Nephron (organoid): ENCODE measurements around the gene CALML4.
A peak's percentile ranks its signal among the peaks of the same experiment; 100 is the strongest.

Source experiments
- H3K27ac Mint-ChIP-seq, 3 experiments: 2 replicates each; pipeline ENCODE4 v1.8.0; 2020; ENCODE audit warnings: mixed read lengths in 3 of 3, mild to moderate bottlenecking in 2 of 3, moderate library complexity in 1 of 3
- H3K27me3 Mint-ChIP-seq: 2 replicates; pipeline ENCODE4 v1.8.0; 2021; ENCODE audit warnings: low read depth, mild to moderate bottlenecking, moderate library complexity, mixed read lengths
- H3K36me3 Mint-ChIP-seq: 2 replicates; pipeline ENCODE4 v1.8.0; 2020; ENCODE audit warnings: low read depth, mixed read lengths
- H3K4me1 Mint-ChIP-seq: 2 replicates; pipeline ENCODE4 v1.8.0; 2020; ENCODE audit warnings: mixed read lengths
- H3K4me3 Mint-ChIP-seq, 3 experiments: 2 replicates each; pipeline ENCODE4 v1.8.0; 2020; ENCODE audit warnings: mild to moderate bottlenecking in 3 of 3, mixed read lengths in 3 of 3, moderate library complexity in 2 of 3
- H3K9me3 Mint-ChIP-seq: 2 replicates; pipeline ENCODE4 v1.8.0; 2020; ENCODE audit warnings: mixed read lengths
- CTCF ChIP-seq, 3 experiments: fragments of 200-600 bp; sonication (generic); IDR thresholded peaks; one replicate each; pipeline ENCODE4 v1.5.0; 2021; ENCODE audit warnings: antibody characterized with exemption in 3 of 3; ENCODE audit not compliant: unreplicated experiment in 3 of 3

Gene CALML4

GRCh38 chr15:68204776-68205557, at the start of gene CALML4:
TSS of gene CALML4 (minus strand) at chr15:68205332. CDS start at chr15:68205247, 85 bp downstream.
- Mint-ChIP-seq H3K9me3 (no peaks in the 10 kb centered on the region), H3K4me3 (peak within 1 kb of the TSS; percentile 19 to 61 (median 39)), H3K4me1 (peaks cover 42% of the 10 kb centered on the region), H3K27me3 (no peaks in the 10 kb centered on the region), H3K27ac (peak within 1 kb of the TSS; percentile 82 to 93 (median 90)), H3K36me3 (no peaks in the 10 kb centered on the region)
- no peak for TF ChIP-seq CTCF (IDR thresholded peaks at IDR 0.05; ENCODE audit: unreplicated experiment in 3 of 3)

- Mint-ChIP-seq H3K4me3 (peak overlapping the region in 1 of 3 experiments; percentile 9), H3K36me3 (no peaks in the 10 kb centered on the region), H3K4me1 (no peaks in the 10 kb centered on the region), H3K9me3 (no peaks in the 10 kb centered on the region), H3K27ac (peak overlapping the region in 1 of 3 experiments; percentile 50), H3K27me3 (peaks cover 7% of the 10 kb centered on the region)
- TF ChIP-seq CTCF (IDR thresholded peaks at IDR 0.05; ENCODE audit: unreplicated experiment in 3 of 3), result peak; percentile 82 to 86 (median 83)
These were observed 47.9 kb upstream of the CALML4 start for GRCh38 chr15:68252925-68253534.

- Mint-ChIP-seq H3K27ac (no peak overlapping the region), H3K27me3 (peaks cover 2% of the 10 kb centered on the region)
- TF ChIP-seq CTCF (IDR thresholded peaks at IDR 0.05; ENCODE audit: unreplicated experiment in 3 of 3), result no peak
These were observed 44.1 kb upstream of the CALML4 start for GRCh38 chr15:68249058-68249713.

GRCh38 chr15:68244235-68244634, 39.1 kb upstream of the CALML4 start:
- peaks cover 38% of the 10 kb centered on the region for H3K9me3 Mint-ChIP-seq
- H3K27me3 Mint-ChIP-seq, result no peaks in the 10 kb centered on the region
- H3K4me3 Mint-ChIP-seq, result no peak overlapping the region
- no peak for TF ChIP-seq CTCF (IDR thresholded peaks at IDR 0.05; ENCODE audit: unreplicated experiment in 3 of 3)
- no peaks in the 10 kb centered on the region for H3K4me1 Mint-ChIP-seq
- H3K36me3 Mint-ChIP-seq, result peaks cover 20% of the 10 kb centered on the region
- no peak overlapping the region for H3K27ac Mint-ChIP-seq

More at GRCh38 chr15:68249058-68249713, 44.1 kb upstream of the CALML4 start:
- H3K4me1 Mint-ChIP-seq, result no peaks in the 10 kb centered on the region
- H3K36me3 Mint-ChIP-seq, result peaks cover 8% of the 10 kb centered on the region
- H3K4me3 Mint-ChIP-seq, result no peak overlapping the region
- H3K9me3 Mint-ChIP-seq, result peaks cover 16% of the 10 kb centered on the region

- Mint-ChIP-seq H3K36me3 (peaks cover 20% of the 10 kb centered on the region), H3K27ac (no peak overlapping the region), H3K9me3 (peaks cover 47% of the 10 kb centered on the region), H3K27me3 (no peaks in the 10 kb centered on the region), H3K4me1 (no peaks in the 10 kb centered on the region), H3K4me3 (no peak overlapping the region)
- TF ChIP-seq CTCF (IDR thresholded peaks at IDR 0.05; ENCODE audit: unreplicated experiment in 3 of 3), result no peak
These were observed 36.2 kb upstream of the CALML4 start for GRCh38 chr15:68241088-68241935.
